ENCODE results near the gene GLT6D1. TPM values are rescaled to one million over a fixed set of nuclear protein-coding genes. Genes with fewer than 3 reads are reported as not detected.
"Not testable (repeated sequence)": the region's sequence is repeated elsewhere in the genome, so short reads cannot be mapped to it uniquely, and the experiment has no call there.

Gene GLT6D1
- polyA plus RNA-seq, 1 experiment: not detected

- POLR2A ChIA-PET: no interaction called here
- Histone ChIP-seq H3K4me3 (ENCODE audit: low read depth, low read length) (no peak overlapping the region), H3K27me3 (ENCODE audit: control insufficient read depth, insufficient read depth, low read length) (peaks cover 3% of the 10 kb centered on the region; the same call in 1 of the 2 replicates), H3K36me3 (ENCODE audit: control insufficient read depth, insufficient read depth, low read length) (no peaks in the 10 kb centered on the region)
- CTCF ChIA-PET: interaction anchor here (1.0 kb wide), 1 partner anchor 27 kb away, joined by 4 read pairs; no protein-coding TSS in a partner anchor
- TF ChIP-seq CTCF (IDR thresholded peaks at IDR 0.05; ENCODE audit: insufficient read depth, low read depth, low read length): no peak
- no peak for DNase-seq (ENCODE audit: low read depth)
Observed at GRCh38 chr9:135669616-135670285, 30.4 kb upstream of the GLT6D1 start.

GRCh38 chr9:135669018-135669417, 29.7 kb upstream of the GLT6D1 start:
- DNase-seq (ENCODE audit: low read depth); H3K4me3 ChIP-seq (ENCODE audit: low read depth, low read length); H3K36me3 ChIP-seq (ENCODE audit: control insufficient read depth, insufficient read depth, low read length); CTCF ChIA-PET; H3K27me3 ChIP-seq (ENCODE audit: control insufficient read depth, insufficient read depth, low read length); POLR2A ChIA-PET: not testable (repeated sequence)

- no peaks in the 10 kb centered on the region for H3K36me3 ChIP-seq (ENCODE audit: control insufficient read depth, insufficient read depth, low read length)
- no peak for TF ChIP-seq CTCF (IDR thresholded peaks at IDR 0.05; ENCODE audit: insufficient read depth, low read depth, low read length)
- ChIA-PET POLR2A (no interaction called here), CTCF (no interaction called here)
- no peak overlapping the region for H3K4me3 ChIP-seq (ENCODE audit: low read depth, low read length)
- no peaks in the 10 kb centered on the region for H3K27me3 ChIP-seq (ENCODE audit: control insufficient read depth, insufficient read depth, low read length)
- DNase-seq (ENCODE audit: low read depth): no peak
Observed at GRCh38 chr9:135667463-135668001, 28.2 kb upstream of the GLT6D1 start.

- TF ChIP-seq CTCF (IDR thresholded peaks at IDR 0.05; ENCODE audit: insufficient read depth, low read depth, low read length): no peak
- CTCF ChIA-PET: no interaction called here
- no peak for DNase-seq (ENCODE audit: low read depth)
- H3K27me3 ChIP-seq (ENCODE audit: control insufficient read depth, insufficient read depth, low read length): no peaks in the 10 kb centered on the region
- POLR2A ChIA-PET: no interaction called here
- no peaks in the 10 kb centered on the region for H3K36me3 ChIP-seq (ENCODE audit: control insufficient read depth, insufficient read depth, low read length)
- no peak overlapping the region for H3K4me3 ChIP-seq (ENCODE audit: low read depth, low read length)
Observed at GRCh38 chr9:135666534-135667462, 27.5 kb upstream of the GLT6D1 start.

GRCh38 chr9:135665795-135666189, 26.5 kb upstream of the GLT6D1 start:
- TF ChIP-seq CTCF (IDR thresholded peaks at IDR 0.05; ENCODE audit: insufficient read depth, low read depth, low read length): no peak
- CTCF ChIA-PET: no interaction called here
- POLR2A ChIA-PET: no interaction called here
- no peaks in the 10 kb centered on the region for H3K36me3 ChIP-seq (ENCODE audit: control insufficient read depth, insufficient read depth, low read length)
- DNase-seq (ENCODE audit: low read depth): no peak
- H3K4me3 ChIP-seq (ENCODE audit: low read depth, low read length): no peak overlapping the region
- H3K27me3 ChIP-seq (ENCODE audit: control insufficient read depth, insufficient read depth, low read length): no peaks in the 10 kb centered on the region

Measured in BJ (cell line).